HG03457 (cell line): ENCODE data around the gene ANXA9.

Experiments used
- ATAC-seq: cut with Tn5 transposase; IDR thresholded peaks from one replicate; pipeline ENCODE4 v1.9.1; 2021; ENCODE audit warnings: moderate number of reproducible peaks; ENCODE audit not compliant: unreplicated experiment

Gene ANXA9

GRCh38 chr1:150974580-150975478 lies 7.3 kb upstream of the ANXA9 start, which contains the start of gene CERS2:
CERS2 (minus strand) TSS chr1:150974835; CDS start chr1:150969090, 5,745 bp downstream.
- ATAC-seq, result no peak

- no peak for ATAC-seq
Measured at GRCh38 chr1:150976401-150976821, 5.7 kb upstream of the ANXA9 start.

GRCh38 chr1:150976879-150977694 lies 5.0 kb upstream of the ANXA9 start:
- ATAC-seq, result no peak

- no peak for ATAC-seq
Measured at GRCh38 chr1:150979092-150980056, 2.7 kb upstream of the ANXA9 start.

GRCh38 chr1:150981177-150981804 lies 801 bp upstream of the ANXA9 start:
- no peak for ATAC-seq

GRCh38 chr1:150985179-150985825 lies 3.2 kb downstream of the ANXA9 start:
- no peak for ATAC-seq

- no peak for ATAC-seq
Measured at GRCh38 chr1:150987924-150988323, 5.8 kb downstream of the ANXA9 start.

- no peak for ATAC-seq
Measured at GRCh38 chr1:150992626-150993025, 10.5 kb downstream of the ANXA9 start.

- no peak for ATAC-seq
Measured at GRCh38 chr1:150994248-150994647, 12.2 kb downstream of the ANXA9 start.

- no peak for ATAC-seq
Measured at GRCh38 chr1:150995460-150995859, 13.4 kb downstream of the ANXA9 start.

GRCh38 chr1:150995896-150996295 lies 13.8 kb downstream of the ANXA9 start:
- ATAC-seq, result no peak

- ATAC-seq, result no peak
Measured at GRCh38 chr1:150997126-150997872, 15.2 kb downstream of the ANXA9 start.

GRCh38 chr1:150997949-150998348 lies 15.9 kb downstream of the ANXA9 start:
- ATAC-seq, result no peak

GRCh38 chr1:150999051-150999674 lies 17.1 kb downstream of the ANXA9 start:
- ATAC-seq, result no peak

- ATAC-seq, result no peak
Measured at GRCh38 chr1:150999926-151000325, 17.8 kb downstream of the ANXA9 start.

- ATAC-seq, result no peak
Measured at GRCh38 chr1:151000408-151000807, 18.3 kb downstream of the ANXA9 start.

GRCh38 chr1:151001602-151002001 lies 19.5 kb downstream of the ANXA9 start:
- ATAC-seq, result no peak

- ATAC-seq, result no peak
Measured at GRCh38 chr1:151002051-151002450, 20.0 kb downstream of the ANXA9 start.
